ENCODE measurements around the gene GRID1.

- TF ChIP-seq EZH2phosphoT487 (IDR thresholded peaks at IDR 0.05; ENCODE audit: borderline replicate concordance, low read length) (no peak), CTCF (conservative IDR thresholded peaks at IDR 0.05; ENCODE audit: low read depth, low read length) (no peak), EZH2 (IDR thresholded peaks at IDR 0.05; ENCODE audit: low read length, unreplicated experiment) (no peak)
These were observed 82.9 kb downstream of the GRID1 start for GRCh38 chr10:86283466-86284287.

All from PC-3 (cell line).